Gastrocnemius medialis (tissue), 4 donors: ENCODE data around the gene SNRNP25.

ENCODE experiments used
- POLR2A ChIP-seq, 2 donors: fragments of 450-650 bp; IDR thresholded peaks; one replicate each; pipeline ENCODE4 v1.6.1; 2017; ENCODE audit warnings: antibody characterized with exemption in 2 of 2, mild to moderate bottlenecking in 2 of 2, moderate library complexity in 2 of 2
- TF ChIP-seq, protein P1 (sequence below), 5 experiments: fragments of 450-650 bp in 3 of 5; fragments of 200-600 bp in 2 of 5; sonication (generic) in 2 of 5; IDR thresholded peaks in 4 of 5; conservative IDR thresholded peaks in 1 of 5; 1 replicate in 4 of 5; 2 replicates in 1 of 5; pipeline ENCODE4 v1.5.1; 2016 to 2019; ENCODE audit warnings: antibody characterized with exemption in 5 of 5, mild to moderate bottlenecking in 3 of 5, moderate library complexity in 3 of 5

DNA sequence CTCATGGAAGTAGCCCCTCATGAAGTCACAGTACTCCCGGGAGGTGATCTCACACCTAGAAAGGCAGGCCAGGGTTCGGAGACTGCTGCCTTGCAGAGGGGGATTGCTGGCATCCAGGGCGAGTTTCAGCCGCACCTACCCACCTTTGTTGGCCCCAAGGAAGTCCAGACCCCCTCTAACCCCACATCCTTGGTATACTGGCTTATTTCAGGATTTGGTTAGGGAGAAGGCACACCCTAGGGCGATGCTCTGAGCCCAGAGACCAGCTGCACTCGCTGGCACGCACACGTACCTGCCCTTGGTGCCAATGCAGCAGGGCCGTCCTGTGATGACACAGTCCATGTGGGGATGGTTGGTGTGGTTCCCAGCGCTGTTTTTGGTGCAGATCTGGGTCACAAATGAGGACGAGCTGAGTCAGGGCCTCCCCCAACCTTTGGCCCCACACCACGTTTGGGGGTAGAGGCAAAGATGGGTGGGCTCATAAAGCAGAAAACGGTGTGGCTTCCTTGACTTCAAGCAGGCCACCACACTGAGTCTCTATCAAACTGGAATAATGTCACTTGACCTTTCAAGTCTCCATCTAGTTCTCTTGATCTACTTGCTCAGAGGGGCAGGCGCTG is 5.9 kb downstream of the SNRNP25 start:
- TF ChIP-seq, protein P1, sequence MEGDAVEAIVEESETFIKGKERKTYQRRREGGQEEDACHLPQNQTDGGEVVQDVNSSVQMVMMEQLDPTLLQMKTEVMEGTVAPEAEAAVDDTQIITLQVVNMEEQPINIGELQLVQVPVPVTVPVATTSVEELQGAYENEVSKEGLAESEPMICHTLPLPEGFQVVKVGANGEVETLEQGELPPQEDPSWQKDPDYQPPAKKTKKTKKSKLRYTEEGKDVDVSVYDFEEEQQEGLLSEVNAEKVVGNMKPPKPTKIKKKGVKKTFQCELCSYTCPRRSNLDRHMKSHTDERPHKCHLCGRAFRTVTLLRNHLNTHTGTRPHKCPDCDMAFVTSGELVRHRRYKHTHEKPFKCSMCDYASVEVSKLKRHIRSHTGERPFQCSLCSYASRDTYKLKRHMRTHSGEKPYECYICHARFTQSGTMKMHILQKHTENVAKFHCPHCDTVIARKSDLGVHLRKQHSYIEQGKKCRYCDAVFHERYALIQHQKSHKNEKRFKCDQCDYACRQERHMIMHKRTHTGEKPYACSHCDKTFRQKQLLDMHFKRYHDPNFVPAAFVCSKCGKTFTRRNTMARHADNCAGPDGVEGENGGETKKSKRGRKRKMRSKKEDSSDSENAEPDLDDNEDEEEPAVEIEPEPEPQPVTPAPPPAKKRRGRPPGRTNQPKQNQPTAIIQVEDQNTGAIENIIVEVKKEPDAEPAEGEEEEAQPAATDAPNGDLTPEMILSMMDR (IDR thresholded peaks at IDR 0.05 in 4 of 5, conservative IDR thresholded peaks at IDR 0.05 in 1 of 5): no peak
- no peak for TF ChIP-seq POLR2A (IDR thresholded peaks at IDR 0.05)
